Measurements from ENCODE around the gene REM2. TPM values are rescaled to one million over a fixed set of nuclear protein-coding genes. Genes with fewer than 3 reads are reported as not detected.

Gene REM2
- total RNA-seq, 1 experiment from 2014 or later = 1.2 TPM

GRCh38 chr14:22878271-22879246, 4.5 kb upstream of the REM2 start:
- H4K8ac ChIP-seq (replicated peaks; ENCODE audit: insufficient read length, low read depth, low read length) = no peak overlapping the region
- H3K14ac ChIP-seq (ENCODE audit: insufficient read depth, low read length) = no peak overlapping the region
- H3K27ac ChIP-seq (ENCODE audit: insufficient read length, low read depth, low read length) = no peak overlapping the region
- WGBS (ENCODE audit: extremely low coverage, insufficient read length, low lambda C conversion rate) = no CpG with 5 or more reads among the region's 8 CpGs
- H3K9me3 ChIP-seq (ENCODE audit: control insufficient read depth, low read depth, low read length) = no peaks in the 10 kb centered on the region
- Mint-ChIP-seq H3K9me3 (no peaks in the 10 kb centered on the region), H3K27me3 (ENCODE audit: low read depth) (peaks cover 8% of the 10 kb centered on the region), H3K4me1 (peaks cover 18 to 21% of the 10 kb centered on the region in 2 experiments), H3K4me3 (no peak overlapping the region), H3K36me3 (ENCODE audit: insufficient read depth in 1 of 3, low read depth in 3 of 3) (peaks cover 0 to 17% (median 5%) of the 10 kb centered on the region in 3 experiments; a peak in 6 of 7 replicates), H3K27ac (no peak overlapping the region)
- H3K56ac ChIP-seq (ENCODE audit: insufficient read length, low read depth, low read length) = no peak overlapping the region
- no peak for DNase-seq
- no peaks in the 10 kb centered on the region for H4K20me1 ChIP-seq (ENCODE audit: control insufficient read depth, insufficient read depth, insufficient read length)
- H4K91ac ChIP-seq (ENCODE audit: insufficient read length, low read depth, low read length) = no peak overlapping the region
- no peaks in the 10 kb centered on the region for H3K27me3 ChIP-seq (ENCODE audit: insufficient read depth, low read length)
- H2BK120ac ChIP-seq (ENCODE audit: low read depth, low read length, poor library complexity, severe bottlenecking) = no peak overlapping the region
- no peak overlapping the region for H2BK12ac ChIP-seq (ENCODE audit: insufficient read length, low read depth, low read length)
- TF ChIP-seq CTCF (conservative IDR thresholded peaks at IDR 0.05) = no peak
- H3K9ac ChIP-seq (ENCODE audit: extremely low read depth, insufficient read length, low read length) = no peak overlapping the region
- no peak overlapping the region for H3K4me2 ChIP-seq (ENCODE audit: insufficient read depth, insufficient read length, low read length)
- no peak overlapping the region for H4K5ac ChIP-seq (ENCODE audit: insufficient read length, low read depth, low read length)
- H3T11ph ChIP-seq (ENCODE audit: low read length) = no peak overlapping the region
- no peak overlapping the region for H3K23ac ChIP-seq (ENCODE audit: insufficient read length, low read depth, low read length)
- no peak overlapping the region for H2BK20ac ChIP-seq (ENCODE audit: low read depth, low read length, poor library complexity, severe bottlenecking)
- no peak overlapping the region for H3K4ac ChIP-seq (ENCODE audit: low read depth, low read length)
- no peaks in the 10 kb centered on the region for H3K79me2 ChIP-seq (ENCODE audit: insufficient read depth, low read length)
- no peak overlapping the region for H3K18ac ChIP-seq (ENCODE audit: insufficient read length, low read depth, low read length)
- no peaks in the 10 kb centered on the region; the same call in 1 of the 2 replicates for H3K4me1 ChIP-seq (ENCODE audit: insufficient read depth, low read length)
- peaks cover 6% of the 10 kb centered on the region for H3K23me2 ChIP-seq (ENCODE audit: insufficient read length, low read depth, low read length, poor library complexity, severe bottlenecking)
- no peak overlapping the region for H2AFZ ChIP-seq (ENCODE audit: low read length)
- H3K79me1 ChIP-seq (ENCODE audit: insufficient read depth, low read depth, low read length, poor library complexity, severe bottlenecking) = no peaks in the 10 kb centered on the region
- H2AK5ac ChIP-seq (ENCODE audit: insufficient read length, low read length) = no peak overlapping the region
- no peak overlapping the region for H2BK15ac ChIP-seq (ENCODE audit: low read depth, low read length)
- no peak overlapping the region for H2BK5ac ChIP-seq (ENCODE audit: insufficient read length, low read length)
